T-cell (primary cell): ENCODE measurements around the gene ARHGAP8. TPM values are rescaled to one million over a fixed set of nuclear protein-coding genes. Genes with fewer than 3 reads are reported as not detected.

ENCODE experiments used
- ATAC-seq, 4 experiments: fragments of 200-7000 bp in 3 of 4; fragments of 150-1000 bp in 1 of 4; cut with Tn5 transposase; replicated peaks in 1 of 4; 1 replicate in 3 of 4; 2 replicates in 1 of 4; pipeline ENCODE4 v1.10.0; 2021; ENCODE audit warnings: moderate library complexity in 3 of 4, mild to moderate bottlenecking in 2 of 4, moderate number of reproducible peaks in 1 of 4
- CTCF ChIA-PET, 2 donors: fragments of 300-600 bp; sonication (Branson Sonifier 250); formaldehyde crosslinking; loops; one replicate each; lab custom pipeline; 2022; ENCODE audit warnings: antibody characterized with exemption in 2 of 2; lab: Charles Lee
- POLR2A ChIA-PET, 2 donors: fragments of 300-600 bp; sonication (Branson Sonifier 250); formaldehyde crosslinking; loops; one replicate each; lab custom pipeline; 2022; ENCODE audit warnings: antibody characterized with exemption in 2 of 2; lab: Charles Lee
- DNase-seq, 35 experiments: peaks; one replicate each; pipeline versions ENCODE4 v3.0.0 to v3.0.0-alpha.2; 2013 to 2023
- H3K27ac ChIP-seq: one replicate; pipeline ENCODE4 v1.5.1; 2013; ENCODE audit warnings: low read length
- H3K27me3 ChIP-seq, 2 experiments: replicated peaks in 1 of 2; 1 replicate in 1 of 2; 2 replicates in 1 of 2; pipeline versions ENCODE4 v1.6.1 to v1.7.0; 2013; ENCODE audit warnings: low read length in 1 of 2, mixed read lengths in 1 of 2; ENCODE audit not compliant: control insufficient read depth in 2 of 2, insufficient read depth in 2 of 2; ENCODE audit errors: extremely low read depth in 1 of 2
- H3K36me3 ChIP-seq, 2 donors: 1 replicate in 1 of 2; 2 replicates in 1 of 2; pipeline versions ENCODE4 v1.6.1 to v1.7.0; 2013; ENCODE audit warnings: low read length in 1 of 2; ENCODE audit not compliant: control insufficient read depth in 2 of 2, insufficient read depth in 1 of 2; ENCODE audit errors: extremely low read depth in 1 of 2
- H3K4me1 ChIP-seq, 2 experiments: 1 replicate in 1 of 2; 2 replicates in 1 of 2; pipeline versions ENCODE4 v1.6.1 to v1.7.0; 2013; ENCODE audit warnings: low read length in 2 of 2, mixed read lengths in 1 of 2; ENCODE audit not compliant: insufficient read depth in 2 of 2, control insufficient read depth in 1 of 2; ENCODE audit errors: extremely low read depth in 1 of 2
- H3K4me3 ChIP-seq, 2 donors: 1 replicate in 1 of 2; 2 replicates in 1 of 2; pipeline versions ENCODE4 v1.5.1 to v1.7.0; 2013; ENCODE audit warnings: mild to moderate bottlenecking in 2 of 2, low read length in 1 of 2, moderate library complexity in 1 of 2; ENCODE audit not compliant: control insufficient read depth in 1 of 2; ENCODE audit errors: extremely low read depth in 1 of 2
- H3K9me3 ChIP-seq: 2 replicates; pipeline ENCODE4 v1.7.0; 2013
- H3K27ac Mint-ChIP-seq, 2 donors: one replicate each; pipeline ENCODE4 v1.8.0; 2020 to 2021; ENCODE audit warnings: mild to moderate bottlenecking in 2 of 2, mixed read lengths in 2 of 2
- H3K27me3 Mint-ChIP-seq, 2 donors: one replicate each; pipeline ENCODE4 v1.8.0; 2021 to 2022; ENCODE audit warnings: mixed read lengths in 2 of 2
- H3K36me3 Mint-ChIP-seq: one replicate; pipeline ENCODE4 v1.8.0; 2021; ENCODE audit warnings: mixed read lengths
- H3K4me1 Mint-ChIP-seq, 3 donors: one replicate each; pipeline ENCODE4 v1.8.0; 2020 to 2022; ENCODE audit warnings: mixed read lengths in 3 of 3, mild to moderate bottlenecking in 1 of 3
- H3K4me3 Mint-ChIP-seq, 3 donors: one replicate each; pipeline ENCODE4 v1.8.0; 2020 to 2022; ENCODE audit warnings: mild to moderate bottlenecking in 3 of 3, mixed read lengths in 3 of 3, moderate library complexity in 3 of 3
- H3K9me3 Mint-ChIP-seq, 3 donors: one replicate each; pipeline ENCODE4 v1.8.0; 2020 to 2022; ENCODE audit warnings: mixed read lengths in 3 of 3
- WGBS: methylation state at CpG from one replicate; pipeline ENCODE4 v1.1.5; 2013; ENCODE audit warnings: missing lambda C conversion rate; ENCODE audit not compliant: insufficient coverage; 5-methylcytosine and 5-hydroxymethylcytosine counted together
- total RNA-seq, 35 experiments: library from RNA in 6 of 35; stranded (reverse) in 6 of 35; fragments of 120-200 nt in 1 of 35; gene quantifications; one replicate each; pipeline versions ENCODE4 v1.2.1 to v1.2.4 and lab custom pipeline; 2013 to 2026

ARHGAP8 gene
- total RNA-seq, 5 donors from 2014 or later (not counting 1 experiment from before 2014, with no cell fraction given), result 0.59 to 4.7 (median 2.0) TPM

GRCh38 chr22:44755956-44756361 lies 3.6 kb downstream of the ARHGAP8 start:
- DNase-seq, result no peak
- Histone ChIP-seq H3K9me3 (no peaks in the 10 kb centered on the region), H3K27ac (no peak overlapping the region), H3K4me3 (no peak overlapping the region), H3K4me1 (peaks cover 0 to 9% of the 10 kb centered on the region in 2 experiments), H3K36me3 (no peaks in the 10 kb centered on the region), H3K27me3 (peaks cover 17 to 68% of the 10 kb centered on the region in 2 experiments)
- POLR2A ChIA-PET, result no interaction called here
- Mint-ChIP-seq H3K9me3 (no peaks in the 10 kb centered on the region), H3K4me3 (no peak overlapping the region), H3K27ac (no peak overlapping the region), H3K4me1 (peaks cover 0 to 7% (median 6%) of the 10 kb centered on the region in 3 donors), H3K27me3 (peaks cover 57 to 68% of the 10 kb centered on the region in 2 donors), H3K36me3 (no peaks in the 10 kb centered on the region)
- 60% methylated on average over 8 of the region's 9 CpGs for WGBS
- CTCF ChIA-PET, result no interaction called here
- ATAC-seq, result no peak

- H3K36me3 ChIP-seq, result no peaks in the 10 kb centered on the region
- H3K27me3 Mint-ChIP-seq, result peaks cover 46 to 51% of the 10 kb centered on the region in 2 donors
- DNase-seq (no peak), ATAC-seq (no peak)
- H3K4me1 Mint-ChIP-seq, result no peaks in the 10 kb centered on the region
- no peak overlapping the region for H3K4me3 Mint-ChIP-seq
- no peaks in the 10 kb centered on the region for H3K4me1 ChIP-seq
- no peak overlapping the region for H3K4me3 ChIP-seq
- POLR2A ChIA-PET, result no interaction called here
- H3K27ac ChIP-seq, result no peak overlapping the region
- CTCF ChIA-PET, result no interaction called here
- no peaks in the 10 kb centered on the region for H3K9me3 ChIP-seq
- peaks cover 5 to 7% (median 6%) of the 10 kb centered on the region in 3 donors for H3K9me3 Mint-ChIP-seq
- H3K27ac Mint-ChIP-seq, result no peak overlapping the region
- no peaks in the 10 kb centered on the region for H3K36me3 Mint-ChIP-seq
- H3K27me3 ChIP-seq, result peaks cover 14 to 46% of the 10 kb centered on the region in 2 experiments
- WGBS, result 75% methylated on average over 8 of the region's 11 CpGs
Measured at GRCh38 chr22:44758344-44758973, 6.1 kb downstream of the ARHGAP8 start.

- ChIA-PET POLR2A (no interaction called here), CTCF (no interaction called here)
- WGBS, result 50% methylated on average over 3 of the region's 6 CpGs
- H3K27me3 ChIP-seq, result peaks cover 9 to 41% of the 10 kb centered on the region in 2 experiments
- peaks cover 44 to 45% of the 10 kb centered on the region in 2 donors for H3K27me3 Mint-ChIP-seq
- H3K9me3 Mint-ChIP-seq, result peaks cover 5 to 7% (median 6%) of the 10 kb centered on the region in 3 donors
- no peak overlapping the region for H3K4me3 ChIP-seq
- no peaks in the 10 kb centered on the region for H3K4me1 Mint-ChIP-seq
- no peak overlapping the region for H3K27ac ChIP-seq
- no peaks in the 10 kb centered on the region for H3K9me3 ChIP-seq
- ATAC-seq (no peak), DNase-seq (no peak)
- no peak overlapping the region for H3K4me3 Mint-ChIP-seq
- H3K27ac Mint-ChIP-seq, result no peak overlapping the region
- H3K4me1 ChIP-seq, result no peaks in the 10 kb centered on the region
- H3K36me3 ChIP-seq, result no peaks in the 10 kb centered on the region
- H3K36me3 Mint-ChIP-seq, result no peaks in the 10 kb centered on the region
Measured at GRCh38 chr22:44759001-44759400, 6.6 kb downstream of the ARHGAP8 start.

- H3K4me1 ChIP-seq, result no peaks in the 10 kb centered on the region
- H3K27ac Mint-ChIP-seq, result no peak overlapping the region
Measured at GRCh38 chr22:44759430-44760310, 7.3 kb downstream of the ARHGAP8 start.

GRCh38 chr22:44760476-44760875 lies 8.1 kb downstream of the ARHGAP8 start:
- WGBS, result no CpG with 5 or more reads among the region's 5 CpGs
- Mint-ChIP-seq H3K27me3 (peaks cover 30 to 31% of the 10 kb centered on the region in 2 donors), H3K4me1 (no peaks in the 10 kb centered on the region)

More at GRCh38 chr22:44759430-44760310, 7.3 kb downstream of the ARHGAP8 start:
- Mint-ChIP-seq H3K4me3 (no peak overlapping the region), H3K36me3 (no peaks in the 10 kb centered on the region), H3K9me3 (peaks cover 5 to 7% (median 6%) of the 10 kb centered on the region in 3 donors), H3K4me1 (no peaks in the 10 kb centered on the region), H3K27me3 (peaks cover 37 to 39% of the 10 kb centered on the region in 2 donors)
- ChIA-PET CTCF (interaction anchor here in 1 of 2 donors (0.5 kb wide), 1 partner anchor 924 kb away, joined by 6 read pairs; no protein-coding TSS in a partner anchor), POLR2A (no interaction called here)
- DNase-seq (no peak), ATAC-seq (no peak)
- Histone ChIP-seq H3K36me3 (no peaks in the 10 kb centered on the region), H3K27me3 (peaks cover 2 to 34% of the 10 kb centered on the region in 2 experiments), H3K27ac (no peak overlapping the region), H3K9me3 (no peaks in the 10 kb centered on the region), H3K4me3 (no peak overlapping the region)
- WGBS, result 88% methylated on average over 15 of the region's 18 CpGs

GRCh38 chr22:44761025-44761424 lies 8.7 kb downstream of the ARHGAP8 start:
- no peak overlapping the region for H3K4me3 ChIP-seq
- no peak overlapping the region for H3K27ac Mint-ChIP-seq
- 76% methylated on average over 5 of the region's 10 CpGs for WGBS
- no peaks in the 10 kb centered on the region for H3K4me1 ChIP-seq
- no peaks in the 10 kb centered on the region for H3K4me1 Mint-ChIP-seq
- POLR2A ChIA-PET, result no interaction called here
- peaks cover 26% of the 10 kb centered on the region in 2 donors for H3K27me3 Mint-ChIP-seq
- H3K27me3 ChIP-seq, result peaks cover 0 to 27% of the 10 kb centered on the region in 2 experiments
- H3K36me3 ChIP-seq, result no peaks in the 10 kb centered on the region
- no peaks in the 10 kb centered on the region for H3K9me3 ChIP-seq
- no peak overlapping the region for H3K27ac ChIP-seq
- CTCF ChIA-PET, result no interaction called here
- peaks cover 5 to 7% (median 6%) of the 10 kb centered on the region in 3 donors for H3K9me3 Mint-ChIP-seq
- ATAC-seq, result no peak
- H3K4me3 Mint-ChIP-seq, result no peak overlapping the region
- H3K36me3 Mint-ChIP-seq, result no peaks in the 10 kb centered on the region
- DNase-seq, result no peak

More at GRCh38 chr22:44760476-44760875, 8.1 kb downstream of the ARHGAP8 start:
- ATAC-seq (no peak), DNase-seq (no peak)
- peaks cover 0 to 32% of the 10 kb centered on the region in 2 experiments for H3K27me3 ChIP-seq
- no peaks in the 10 kb centered on the region for H3K4me1 ChIP-seq
- no peak overlapping the region for H3K27ac ChIP-seq
- no peaks in the 10 kb centered on the region for H3K36me3 ChIP-seq
- no peaks in the 10 kb centered on the region for H3K9me3 ChIP-seq
- Mint-ChIP-seq H3K36me3 (no peaks in the 10 kb centered on the region), H3K9me3 (peaks cover 5 to 7% (median 6%) of the 10 kb centered on the region in 3 donors), H3K27ac (no peak overlapping the region), H3K4me3 (no peak overlapping the region)
- no peak overlapping the region for H3K4me3 ChIP-seq
- CTCF ChIA-PET, result interaction anchor here in 1 of 2 donors (0.5 kb wide), 1 partner anchor 923 kb away, joined by 6 read pairs; no protein-coding TSS in a partner anchor
- POLR2A ChIA-PET, result no interaction called here
